Activated CD4-positive, CD25-positive, alpha-beta regulatory T cell treated with anti-CD3 and anti-CD28 coated beads, Interleukin-2, amount 50 U/mL, for 72 hours (primary cell): ENCODE data around the gene POLRMT.

Experiments
- DNase-seq: peaks from one replicate; pipeline ENCODE4 v3.0.0; 2021

Gene POLRMT

GRCh38 chr19:662962-663681 lies 29.8 kb upstream of the POLRMT start, which contains the start of gene RNF126:
Gene RNF126, minus strand, starts transcription at chr19:663214. Its CDS starts 93 bp downstream, at chr19:663121.
- DNase-seq: peak; percentile 89

- peak; percentile 65 for DNase-seq
These were observed 29.0 kb upstream of the POLRMT start for GRCh38 chr19:662207-662961.

GRCh38 chr19:661427-662196 lies 28.3 kb upstream of the POLRMT start:
- peak; percentile 53 for DNase-seq

- no peak for DNase-seq
These were observed 27.6 kb upstream of the POLRMT start for GRCh38 chr19:660793-661426.

- DNase-seq: no peak
These were observed 25.8 kb upstream of the POLRMT start for GRCh38 chr19:658916-659839.

GRCh38 chr19:658059-658839 lies 24.9 kb upstream of the POLRMT start:
- no peak for DNase-seq

- no peak for DNase-seq
These were observed 24.3 kb upstream of the POLRMT start for GRCh38 chr19:657611-658010.

- no peak for DNase-seq
These were observed 23.6 kb upstream of the POLRMT start for GRCh38 chr19:656751-657559.

GRCh38 chr19:655691-656090 lies 22.4 kb upstream of the POLRMT start:
- no peak for DNase-seq

GRCh38 chr19:653425-653824 lies 20.1 kb upstream of the POLRMT start:
- no peak for DNase-seq

- DNase-seq: no peak
These were observed 19.4 kb upstream of the POLRMT start for GRCh38 chr19:652467-653389.

- no peak for DNase-seq
These were observed 18.7 kb upstream of the POLRMT start for GRCh38 chr19:651991-652390.

- no peak for DNase-seq
These were observed 17.9 kb upstream of the POLRMT start for GRCh38 chr19:651114-651818.

GRCh38 chr19:650121-650520 lies 16.8 kb upstream of the POLRMT start:
- DNase-seq: no peak

- no peak for DNase-seq
These were observed 15.8 kb upstream of the POLRMT start for GRCh38 chr19:648904-649801.

GRCh38 chr19:648305-648704 lies 15.0 kb upstream of the POLRMT start:
- DNase-seq: no peak

- no peak for DNase-seq
These were observed 14.4 kb upstream of the POLRMT start for GRCh38 chr19:647566-648284.
